ENCODE measurements around the gene ISCA2. TPM values are rescaled to one million over a fixed set of nuclear protein-coding genes. Genes with fewer than 3 reads are reported as not detected.

ISCA2 gene
- total RNA-seq, 1 donor from 2014 or later: 26.0 TPM

DNA sequence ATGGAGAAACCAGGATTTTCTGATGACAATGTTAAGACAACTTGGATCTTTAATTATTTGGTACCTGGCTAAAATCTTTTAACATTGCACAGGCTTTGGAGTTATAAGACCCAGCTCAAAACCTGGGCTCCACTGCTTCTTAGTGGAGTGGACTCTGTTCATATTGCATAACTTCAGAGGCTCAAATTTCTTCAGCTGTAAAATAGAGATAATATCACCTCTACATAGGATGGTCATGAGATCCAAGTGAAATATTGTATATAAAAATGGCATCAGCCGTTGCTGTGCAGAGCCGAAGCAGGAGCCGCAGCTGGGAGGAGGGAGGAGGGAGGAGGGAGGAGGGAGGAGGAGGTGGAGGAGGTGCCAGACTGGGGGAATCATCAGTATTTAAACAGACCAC, 11.0 kb upstream of the ISCA2 start:
- TF ChIP-seq, protein P1, sequence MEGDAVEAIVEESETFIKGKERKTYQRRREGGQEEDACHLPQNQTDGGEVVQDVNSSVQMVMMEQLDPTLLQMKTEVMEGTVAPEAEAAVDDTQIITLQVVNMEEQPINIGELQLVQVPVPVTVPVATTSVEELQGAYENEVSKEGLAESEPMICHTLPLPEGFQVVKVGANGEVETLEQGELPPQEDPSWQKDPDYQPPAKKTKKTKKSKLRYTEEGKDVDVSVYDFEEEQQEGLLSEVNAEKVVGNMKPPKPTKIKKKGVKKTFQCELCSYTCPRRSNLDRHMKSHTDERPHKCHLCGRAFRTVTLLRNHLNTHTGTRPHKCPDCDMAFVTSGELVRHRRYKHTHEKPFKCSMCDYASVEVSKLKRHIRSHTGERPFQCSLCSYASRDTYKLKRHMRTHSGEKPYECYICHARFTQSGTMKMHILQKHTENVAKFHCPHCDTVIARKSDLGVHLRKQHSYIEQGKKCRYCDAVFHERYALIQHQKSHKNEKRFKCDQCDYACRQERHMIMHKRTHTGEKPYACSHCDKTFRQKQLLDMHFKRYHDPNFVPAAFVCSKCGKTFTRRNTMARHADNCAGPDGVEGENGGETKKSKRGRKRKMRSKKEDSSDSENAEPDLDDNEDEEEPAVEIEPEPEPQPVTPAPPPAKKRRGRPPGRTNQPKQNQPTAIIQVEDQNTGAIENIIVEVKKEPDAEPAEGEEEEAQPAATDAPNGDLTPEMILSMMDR (IDR thresholded peaks at IDR 0.05): no peak
- TF ChIP-seq POLR2AphosphoS5 (IDR thresholded peaks at IDR 0.05; ENCODE audit: insufficient read depth in 1 of 2, low read depth in 1 of 2) (no peak), POLR2A (IDR thresholded peaks at IDR 0.05) (no peak)
- H3K9me3 ChIP-seq: no peaks in the 10 kb centered on the region
- peaks cover 0 to 70% of the 10 kb centered on the region in 2 donors for H3K36me3 ChIP-seq
- no peaks in the 10 kb centered on the region for H3K27me3 ChIP-seq
- no peak overlapping the region for H3K4me3 ChIP-seq
- DNase-seq (ENCODE audit: extremely low spot score in 2 of 2): no peak
- H3K27ac ChIP-seq: no peak overlapping the region
- H3K4me1 ChIP-seq: no peaks in the 10 kb centered on the region
- intact Hi-C loops (cut with DNase I): no loop called here

- TF ChIP-seq, protein P1 (IDR thresholded peaks at IDR 0.05): no peak
- TF ChIP-seq POLR2A (IDR thresholded peaks at IDR 0.05): no peak
- no peak for TF ChIP-seq POLR2AphosphoS5 (IDR thresholded peaks at IDR 0.05; ENCODE audit: insufficient read depth in 1 of 2, low read depth in 1 of 2)
- H3K27ac ChIP-seq: no peak overlapping the region
- intact Hi-C loops (cut with DNase I): no loop called here
- no peak overlapping the region for H3K4me3 ChIP-seq
- H3K9me3 ChIP-seq: no peaks in the 10 kb centered on the region
- no peaks in the 10 kb centered on the region for H3K4me1 ChIP-seq
- H3K27me3 ChIP-seq: no peaks in the 10 kb centered on the region
- H3K36me3 ChIP-seq: peaks cover 0 to 70% of the 10 kb centered on the region in 2 donors
- no peak for DNase-seq (ENCODE audit: extremely low spot score in 2 of 2)
Measured at GRCh38 chr14:74483321-74483720, 10.2 kb upstream of the ISCA2 start.

DNA sequence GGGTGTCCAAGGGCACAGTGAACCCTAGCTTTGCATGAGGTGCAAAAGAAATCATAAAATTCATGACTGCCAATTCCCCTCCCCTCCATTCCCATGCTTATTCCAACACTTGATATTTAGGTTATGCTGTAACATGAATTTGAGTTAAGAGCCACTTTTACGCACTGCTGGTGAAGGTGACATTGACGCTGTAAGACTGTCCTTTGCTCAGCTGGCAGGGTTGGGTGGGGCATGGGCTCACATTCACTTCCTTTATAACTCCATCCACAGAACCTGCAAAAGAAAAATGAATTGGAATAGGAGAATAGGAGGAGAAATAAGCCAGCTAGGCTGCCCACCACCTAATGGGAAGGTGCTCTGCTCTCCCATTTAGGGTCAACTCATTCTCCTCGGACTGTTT, 7.4 kb upstream of the ISCA2 start:
- TF ChIP-seq, protein P1 (IDR thresholded peaks at IDR 0.05): no peak
- TF ChIP-seq POLR2AphosphoS5 (IDR thresholded peaks at IDR 0.05; ENCODE audit: insufficient read depth in 1 of 2, low read depth in 1 of 2): no peak
- no peaks in the 10 kb centered on the region for H3K27me3 ChIP-seq
- H3K9me3 ChIP-seq: no peaks in the 10 kb centered on the region
- no peak for DNase-seq (ENCODE audit: extremely low spot score in 2 of 2)
- H3K4me1 ChIP-seq: peaks cover 17% of the 10 kb centered on the region
- no peak overlapping the region for H3K4me3 ChIP-seq
- H3K36me3 ChIP-seq: peaks cover 0 to 48% of the 10 kb centered on the region in 2 donors
- intact Hi-C loops (cut with DNase I): no loop called here
- no peak overlapping the region for H3K27ac ChIP-seq

DNA sequence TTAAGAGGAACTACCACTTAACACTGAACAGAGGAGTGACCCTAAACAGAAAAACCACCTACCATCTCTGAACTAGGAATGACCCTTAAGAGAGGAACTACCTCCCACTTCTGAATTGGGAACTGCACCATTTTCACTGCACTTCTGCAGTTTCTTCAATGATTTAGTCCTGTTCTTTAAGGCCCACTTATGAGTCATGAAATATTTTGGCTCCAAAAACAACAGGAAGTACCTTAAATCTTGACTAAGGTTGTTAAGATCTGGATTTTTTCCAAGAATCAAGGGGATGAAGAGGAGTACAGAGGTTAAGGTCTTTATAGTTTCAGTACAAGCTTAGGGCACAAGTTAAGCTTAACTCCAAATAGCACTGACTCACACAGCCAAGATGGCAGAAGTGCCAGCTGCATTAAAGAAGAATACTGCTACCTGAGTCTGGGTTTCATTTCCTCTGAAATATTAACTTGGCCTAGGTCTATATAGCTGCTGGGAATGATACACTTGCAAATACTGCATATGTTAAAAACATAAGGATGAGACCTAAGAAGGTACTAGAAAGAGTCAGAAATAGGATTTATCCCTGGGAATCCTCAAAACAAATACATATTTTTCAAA, 4.7 kb upstream of the ISCA2 start:
- Histone ChIP-seq H3K9me3 (no peaks in the 10 kb centered on the region), H3K4me3 (no peak overlapping the region), H3K27me3 (no peaks in the 10 kb centered on the region), H3K36me3 (peaks cover 0 to 22% of the 10 kb centered on the region in 2 donors), H3K4me1 (peaks cover 30% of the 10 kb centered on the region), H3K27ac (no peak overlapping the region)
- intact Hi-C loops (cut with DNase I): no loop called here
- no peak for DNase-seq (ENCODE audit: extremely low spot score in 2 of 2)
- no peak for TF ChIP-seq POLR2A (IDR thresholded peaks at IDR 0.05)
- no peak for TF ChIP-seq POLR2AphosphoS5 (IDR thresholded peaks at IDR 0.05; ENCODE audit: insufficient read depth in 1 of 2, low read depth in 1 of 2)
- TF ChIP-seq, protein P1 (IDR thresholded peaks at IDR 0.05): no peak

- Histone ChIP-seq H3K4me1 (peaks cover 46% of the 10 kb centered on the region), H3K36me3 (peaks cover 0 to 7% of the 10 kb centered on the region in 2 donors), H3K9me3 (no peaks in the 10 kb centered on the region), H3K4me3 (no peak overlapping the region), H3K27ac (no peak overlapping the region), H3K27me3 (no peaks in the 10 kb centered on the region)
- DNase-seq (ENCODE audit: extremely low spot score in 2 of 2): no peak
- intact Hi-C loops (cut with DNase I): no loop called here
- TF ChIP-seq POLR2A (IDR thresholded peaks at IDR 0.05) (no peak), POLR2AphosphoS5 (IDR thresholded peaks at IDR 0.05; ENCODE audit: insufficient read depth in 1 of 2, low read depth in 1 of 2) (no peak)
Measured at GRCh38 chr14:74490486-74490885, 3.1 kb upstream of the ISCA2 start.

Measured in vagina (tissue), 2 donors.